ENCODE results near the gene HSPH1. TPM values are rescaled to one million over a fixed set of nuclear protein-coding genes. Genes with fewer than 3 reads are reported as not detected.
A peak's percentile ranks its signal among the peaks of the same experiment; 100 is the strongest.

The HSPH1 gene
- total and polyA plus RNA-seq, 2 of the 13 experiments (the other 11 are each of a cell fraction or from before 2014, with no cell fraction given), result 13.0 to 62.9 TPM

DNA sequence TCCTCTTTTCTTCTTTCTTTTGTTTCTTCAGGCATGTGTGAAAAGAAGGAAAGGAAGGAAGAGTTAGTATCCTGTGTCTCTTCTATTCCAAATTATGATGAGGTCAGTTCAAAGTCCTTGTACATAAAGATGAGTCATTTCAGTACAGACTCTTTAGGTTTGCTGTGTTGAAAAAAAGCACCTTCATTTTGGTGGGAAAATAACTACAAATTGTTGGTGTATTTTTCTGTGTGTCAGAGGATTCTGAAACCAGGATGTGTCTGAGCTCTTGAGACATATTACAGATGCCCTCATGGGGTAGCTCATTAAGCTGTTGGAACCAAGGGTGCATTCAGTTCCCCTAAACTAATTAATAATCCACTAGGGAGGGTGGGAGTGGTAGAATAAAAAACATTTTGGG, 5.8 kb upstream of the HSPH1 start (continued):
- TF ChIP-seq ZNF33A (CRISPR knock-in tag; IDR thresholded peaks at IDR 0.05; ENCODE audit: borderline replicate concordance) (no peak), REL (CRISPR knock-in tag; conservative IDR thresholded peaks at IDR 0.05) (no peak), MIER3 (CRISPR knock-in tag; IDR thresholded peaks at IDR 0.05; ENCODE audit: borderline replicate concordance) (no peak), ZMYM4 (CRISPR knock-in tag; IDR thresholded peaks at IDR 0.05) (no peak), GPN1 (CRISPR knock-in tag; IDR thresholded peaks at IDR 0.05; ENCODE audit: borderline replicate concordance) (no peak), MAFK (conservative IDR thresholded peaks at IDR 0.05 in 1 of 2, IDR thresholded peaks at IDR 0.05 in 1 of 2; ENCODE audit: low read length in 2 of 2) (peak; percentile 22 to 44; a peak in 2 of 4 replicates), ZNF136 (CRISPR knock-in tag; IDR thresholded peaks at IDR 0.05; ENCODE audit: low read depth) (no peak), ZNF274 (CRISPR knock-in tag; IDR thresholded peaks at IDR 0.05) (no peak), ZNF749 (CRISPR knock-in tag; IDR thresholded peaks at IDR 0.05; ENCODE audit: borderline replicate concordance) (no peak), FOXA3 (CRISPR knock-in tag; IDR thresholded peaks at IDR 0.05) (peak; percentile 71), KAT8 (CRISPR knock-in tag; IDR thresholded peaks at IDR 0.05) (peak; percentile 45; the same call in 1 of the 2 replicates)
- TF ChIP-seq, protein P1, sequence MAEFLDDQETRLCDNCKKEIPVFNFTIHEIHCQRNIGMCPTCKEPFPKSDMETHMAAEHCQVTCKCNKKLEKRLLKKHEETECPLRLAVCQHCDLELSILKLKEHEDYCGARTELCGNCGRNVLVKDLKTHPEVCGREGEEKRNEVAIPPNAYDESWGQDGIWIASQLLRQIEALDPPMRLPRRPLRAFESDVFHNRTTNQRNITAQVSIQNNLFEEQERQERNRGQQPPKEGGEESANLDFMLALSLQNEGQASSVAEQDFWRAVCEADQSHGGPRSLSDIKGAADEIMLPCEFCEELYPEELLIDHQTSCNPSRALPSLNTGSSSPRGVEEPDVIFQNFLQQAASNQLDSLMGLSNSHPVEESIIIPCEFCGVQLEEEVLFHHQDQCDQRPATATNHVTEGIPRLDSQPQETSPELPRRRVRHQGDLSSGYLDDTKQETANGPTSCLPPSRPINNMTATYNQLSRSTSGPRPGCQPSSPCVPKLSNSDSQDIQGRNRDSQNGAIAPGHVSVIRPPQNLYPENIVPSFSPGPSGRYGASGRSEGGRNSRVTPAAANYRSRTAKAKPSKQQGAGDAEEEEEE (CRISPR knock-in tag; IDR thresholded peaks at IDR 0.05; ENCODE audit: borderline replicate concordance), result no peak
- TF ChIP-seq, protein P2, sequence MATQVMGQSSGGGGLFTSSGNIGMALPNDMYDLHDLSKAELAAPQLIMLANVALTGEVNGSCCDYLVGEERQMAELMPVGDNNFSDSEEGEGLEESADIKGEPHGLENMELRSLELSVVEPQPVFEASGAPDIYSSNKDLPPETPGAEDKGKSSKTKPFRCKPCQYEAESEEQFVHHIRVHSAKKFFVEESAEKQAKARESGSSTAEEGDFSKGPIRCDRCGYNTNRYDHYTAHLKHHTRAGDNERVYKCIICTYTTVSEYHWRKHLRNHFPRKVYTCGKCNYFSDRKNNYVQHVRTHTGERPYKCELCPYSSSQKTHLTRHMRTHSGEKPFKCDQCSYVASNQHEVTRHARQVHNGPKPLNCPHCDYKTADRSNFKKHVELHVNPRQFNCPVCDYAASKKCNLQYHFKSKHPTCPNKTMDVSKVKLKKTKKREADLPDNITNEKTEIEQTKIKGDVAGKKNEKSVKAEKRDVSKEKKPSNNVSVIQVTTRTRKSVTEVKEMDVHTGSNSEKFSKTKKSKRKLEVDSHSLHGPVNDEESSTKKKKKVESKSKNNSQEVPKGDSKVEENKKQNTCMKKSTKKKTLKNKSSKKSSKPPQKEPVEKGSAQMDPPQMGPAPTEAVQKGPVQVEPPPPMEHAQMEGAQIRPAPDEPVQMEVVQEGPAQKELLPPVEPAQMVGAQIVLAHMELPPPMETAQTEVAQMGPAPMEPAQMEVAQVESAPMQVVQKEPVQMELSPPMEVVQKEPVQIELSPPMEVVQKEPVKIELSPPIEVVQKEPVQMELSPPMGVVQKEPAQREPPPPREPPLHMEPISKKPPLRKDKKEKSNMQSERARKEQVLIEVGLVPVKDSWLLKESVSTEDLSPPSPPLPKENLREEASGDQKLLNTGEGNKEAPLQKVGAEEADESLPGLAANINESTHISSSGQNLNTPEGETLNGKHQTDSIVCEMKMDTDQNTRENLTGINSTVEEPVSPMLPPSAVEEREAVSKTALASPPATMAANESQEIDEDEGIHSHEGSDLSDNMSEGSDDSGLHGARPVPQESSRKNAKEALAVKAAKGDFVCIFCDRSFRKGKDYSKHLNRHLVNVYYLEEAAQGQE (IDR thresholded peaks at IDR 0.05; ENCODE audit: borderline replicate concordance in 1 of 2, low read depth in 1 of 2, low read length in 2 of 2), result no peak
- TF ChIP-seq, protein P3, sequence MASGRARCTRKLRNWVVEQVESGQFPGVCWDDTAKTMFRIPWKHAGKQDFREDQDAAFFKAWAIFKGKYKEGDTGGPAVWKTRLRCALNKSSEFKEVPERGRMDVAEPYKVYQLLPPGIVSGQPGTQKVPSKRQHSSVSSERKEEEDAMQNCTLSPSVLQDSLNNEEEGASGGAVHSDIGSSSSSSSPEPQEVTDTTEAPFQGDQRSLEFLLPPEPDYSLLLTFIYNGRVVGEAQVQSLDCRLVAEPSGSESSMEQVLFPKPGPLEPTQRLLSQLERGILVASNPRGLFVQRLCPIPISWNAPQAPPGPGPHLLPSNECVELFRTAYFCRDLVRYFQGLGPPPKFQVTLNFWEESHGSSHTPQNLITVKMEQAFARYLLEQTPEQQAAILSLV (CRISPR knock-in tag; IDR thresholded peaks at IDR 0.05; ENCODE audit: borderline replicate concordance), result no peak
- TF ChIP-seq, protein P4, sequence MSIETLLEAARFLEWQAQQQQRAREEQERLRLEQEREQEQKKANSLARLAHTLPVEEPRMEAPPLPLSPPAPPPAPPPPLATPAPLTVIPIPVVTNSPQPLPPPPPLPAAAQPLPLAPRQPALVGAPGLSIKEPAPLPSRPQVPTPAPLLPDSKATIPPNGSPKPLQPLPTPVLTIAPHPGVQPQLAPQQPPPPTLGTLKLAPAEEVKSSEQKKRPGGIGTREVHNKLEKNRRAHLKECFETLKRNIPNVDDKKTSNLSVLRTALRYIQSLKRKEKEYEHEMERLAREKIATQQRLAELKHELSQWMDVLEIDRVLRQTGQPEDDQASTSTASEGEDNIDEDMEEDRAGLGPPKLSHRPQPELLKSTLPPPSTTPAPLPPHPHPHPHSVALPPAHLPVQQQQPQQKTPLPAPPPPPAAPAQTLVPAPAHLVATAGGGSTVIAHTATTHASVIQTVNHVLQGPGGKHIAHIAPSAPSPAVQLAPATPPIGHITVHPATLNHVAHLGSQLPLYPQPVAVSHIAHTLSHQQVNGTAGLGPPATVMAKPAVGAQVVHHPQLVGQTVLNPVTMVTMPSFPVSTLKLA (IDR thresholded peaks at IDR 0.05), result no peak
- TF ChIP-seq, protein P5, sequence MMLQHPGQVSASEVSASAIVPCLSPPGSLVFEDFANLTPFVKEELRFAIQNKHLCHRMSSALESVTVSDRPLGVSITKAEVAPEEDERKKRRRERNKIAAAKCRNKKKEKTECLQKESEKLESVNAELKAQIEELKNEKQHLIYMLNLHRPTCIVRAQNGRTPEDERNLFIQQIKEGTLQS (CRISPR knock-in tag; IDR thresholded peaks at IDR 0.05), result peak; percentile 49; the same call in 1 of the 2 replicates
- TF ChIP-seq, protein P6, sequence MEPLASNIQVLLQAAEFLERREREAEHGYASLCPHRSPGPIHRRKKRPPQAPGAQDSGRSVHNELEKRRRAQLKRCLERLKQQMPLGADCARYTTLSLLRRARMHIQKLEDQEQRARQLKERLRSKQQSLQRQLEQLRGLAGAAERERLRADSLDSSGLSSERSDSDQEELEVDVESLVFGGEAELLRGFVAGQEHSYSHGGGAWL (CRISPR knock-in tag; IDR thresholded peaks at IDR 0.05), result no peak

All from HepG2 (cell line).